HG03378 (cell line): Measurements from ENCODE around the gene HJV.
A peak's percentile ranks its signal among the peaks of the same experiment; 100 is the strongest.

ENCODE experiments used
- ATAC-seq: cut with Tn5 transposase; IDR thresholded peaks from one replicate; pipeline ENCODE4 v1.9.1; 2021; ENCODE audit warnings: mild to moderate bottlenecking, moderate library complexity; ENCODE audit not compliant: unreplicated experiment

The HJV gene

GRCh38 chr1:145978854-145979745 lies 42.4 kb downstream of the HJV start:
- peak; percentile 87 for ATAC-seq

GRCh38 chr1:145978471-145978853 lies 43.1 kb downstream of the HJV start:
- no peak for ATAC-seq

GRCh38 chr1:145977486-145978470 lies 43.8 kb downstream of the HJV start:
- ATAC-seq = peak; percentile 31

DNA sequence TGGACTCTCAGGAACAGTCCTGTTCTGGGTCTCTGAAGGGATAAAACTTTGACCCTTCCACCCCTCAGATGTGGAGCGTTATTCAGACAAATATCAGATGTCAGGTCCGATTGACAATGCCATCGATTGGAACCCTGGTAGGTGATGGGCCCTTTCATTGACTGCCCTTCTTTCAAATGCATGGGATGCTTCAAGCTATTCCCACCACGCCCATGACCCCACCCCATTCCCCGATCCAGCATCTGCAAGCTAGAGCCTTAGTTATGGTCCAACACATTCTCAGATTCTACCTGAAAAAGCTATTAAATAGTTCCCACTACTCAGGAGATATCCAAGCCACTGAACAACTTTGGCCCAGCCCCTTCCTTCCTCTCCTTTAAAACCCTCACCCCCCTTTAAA lies 44.5 kb downstream of the HJV start:
- no peak for ATAC-seq

DNA sequence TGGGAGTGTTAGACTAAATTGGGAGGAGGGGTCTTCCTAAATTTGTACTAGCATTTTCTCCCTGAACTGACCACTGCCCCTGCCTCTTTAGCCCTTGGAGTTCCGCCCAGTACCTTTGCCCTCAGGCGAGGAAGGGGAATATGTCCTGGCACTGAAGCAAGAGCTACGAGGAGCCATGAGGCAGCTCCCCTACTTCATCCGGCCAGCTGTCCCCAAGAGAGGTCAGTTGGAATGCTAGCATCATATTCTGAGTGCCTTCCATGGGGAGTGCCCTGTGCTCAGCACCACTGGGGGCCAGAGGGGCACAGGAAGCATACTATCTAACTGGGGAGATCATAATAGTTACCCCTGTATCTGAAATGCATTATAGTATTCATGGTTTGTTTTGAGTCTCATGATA lies 46.3 kb downstream of the HJV start:
- ATAC-seq = no peak

DNA sequence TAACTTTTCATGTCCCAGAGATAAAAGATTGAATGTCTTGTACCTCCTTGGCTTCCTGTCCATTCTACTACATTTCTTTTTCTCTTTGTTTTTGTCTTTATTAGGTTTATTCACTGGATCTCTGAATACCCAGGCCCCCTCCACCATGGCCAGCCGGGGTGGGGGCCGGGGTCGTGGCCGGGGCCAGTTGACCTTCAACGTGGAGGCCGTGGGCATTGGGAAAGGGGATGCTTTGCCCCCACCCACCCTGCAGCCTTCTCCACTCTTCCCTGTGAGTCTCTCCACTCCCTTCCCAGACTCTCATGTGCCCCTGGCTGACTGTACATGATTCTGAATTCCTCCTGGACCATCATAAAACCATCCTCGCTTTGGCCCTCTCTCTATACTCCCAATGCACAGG lies 46.8 kb downstream of the HJV start:
- ATAC-seq = no peak

DNA sequence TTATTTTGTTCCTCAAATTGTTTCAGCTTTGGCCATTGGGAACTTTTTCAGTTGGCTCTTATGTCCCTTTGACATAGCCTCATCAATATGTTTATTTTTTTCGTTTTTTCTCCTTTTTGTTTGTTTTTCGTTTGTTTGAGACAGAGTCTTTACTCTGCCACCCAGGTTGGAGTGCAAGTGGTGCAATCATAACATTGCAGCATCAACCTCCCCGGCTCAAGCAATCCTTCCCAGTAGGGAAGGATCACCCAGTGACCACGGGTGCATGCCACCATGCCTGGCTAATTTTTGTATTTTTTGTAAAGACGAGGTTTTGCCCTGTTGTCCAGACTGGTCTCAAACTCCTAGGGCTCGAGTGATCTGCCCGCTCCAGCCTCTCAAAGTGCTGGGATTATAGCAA lies 49.0 kb downstream of the HJV start:
- no peak for ATAC-seq
